ENCODE data around the gene KCNIP1.

Gene KCNIP1

DNA sequence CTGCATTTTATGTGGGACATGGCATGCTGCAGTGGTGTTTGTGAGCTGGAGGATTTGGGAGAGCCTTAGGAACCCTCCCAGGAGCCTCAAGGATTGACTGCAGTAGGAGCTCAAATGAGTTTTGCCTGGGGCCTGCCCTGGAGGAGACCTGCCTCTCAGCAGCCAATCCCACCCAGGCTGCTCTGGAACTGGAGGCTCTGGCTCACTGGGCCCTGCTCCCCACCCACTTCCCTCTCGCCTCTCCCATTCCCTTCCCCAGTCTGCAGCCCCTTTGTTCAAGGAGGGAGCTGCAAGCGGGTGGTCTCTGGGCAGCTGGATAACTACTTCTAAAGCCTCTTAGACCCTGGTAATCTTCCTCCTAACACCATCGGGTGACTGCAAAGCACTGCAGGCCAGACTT is 24.2 kb downstream of the KCNIP1 start:
- H3K27me3 ChIP-seq: peaks cover 0 to 21% of the 10 kb centered on the region in 2 donors
- no peaks in the 10 kb centered on the region for H3K9me3 ChIP-seq
- intact Hi-C loops (cut with DNase I; ENCODE audit: low total_unique reads): no loop called here
- no peak overlapping the region for H3K27ac ChIP-seq
- peaks cover 0 to 6% (median 0%) of the 10 kb centered on the region in 4 donors for H3K4me1 ChIP-seq
- TF ChIP-seq CTCF (IDR thresholded peaks at IDR 0.05): no peak
- H3K4me3 ChIP-seq: no peak overlapping the region
- peak in 1 of 2 donors; percentile 49 for DNase-seq
- H3K36me3 ChIP-seq: no peaks in the 10 kb centered on the region

DNA sequence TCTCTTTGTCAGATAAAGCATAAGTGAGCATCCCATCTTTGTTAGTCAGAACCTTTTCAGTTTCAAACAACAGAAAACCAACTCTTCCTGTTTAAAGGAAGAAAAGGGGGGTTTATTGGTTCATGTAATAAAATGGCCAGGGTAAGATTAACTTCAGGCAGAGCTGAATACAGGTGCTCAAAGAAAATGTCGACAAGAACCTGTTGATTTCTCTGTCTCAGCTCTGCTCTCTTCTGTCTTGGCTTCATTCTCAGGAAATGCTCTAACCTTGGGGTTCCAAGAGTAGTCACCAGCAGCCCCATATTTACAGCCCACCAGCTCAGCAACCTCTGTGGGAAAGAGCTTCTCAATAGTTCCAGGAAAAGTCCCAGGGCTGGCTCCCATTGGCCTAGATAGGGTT is 25.2 kb downstream of the KCNIP1 start:
- H3K9me3 ChIP-seq: no peaks in the 10 kb centered on the region
- H3K36me3 ChIP-seq: no peaks in the 10 kb centered on the region
- intact Hi-C loops (cut with DNase I; ENCODE audit: low total_unique reads): no loop called here
- no peaks in the 10 kb centered on the region for H3K4me1 ChIP-seq
- H3K27me3 ChIP-seq: peaks cover 0 to 19% of the 10 kb centered on the region in 2 donors
- H3K27ac ChIP-seq: no peak overlapping the region
- H3K4me3 ChIP-seq: no peak overlapping the region
- no peak for TF ChIP-seq CTCF (IDR thresholded peaks at IDR 0.05)
- no peak for DNase-seq

- H3K4me3 ChIP-seq: no peak overlapping the region
- no peaks in the 10 kb centered on the region for H3K36me3 ChIP-seq
- peaks cover 0 to 15% of the 10 kb centered on the region in 2 donors for H3K27me3 ChIP-seq
- TF ChIP-seq CTCF (IDR thresholded peaks at IDR 0.05): no peak
- no peaks in the 10 kb centered on the region for H3K4me1 ChIP-seq
- no peaks in the 10 kb centered on the region for H3K9me3 ChIP-seq
- DNase-seq: no peak
- no peak overlapping the region for H3K27ac ChIP-seq
- intact Hi-C loops (cut with DNase I; ENCODE audit: low total_unique reads): no loop called here
These were observed 29.1 kb downstream of the KCNIP1 start for GRCh38 chr5:170532935-170533334.

DNA sequence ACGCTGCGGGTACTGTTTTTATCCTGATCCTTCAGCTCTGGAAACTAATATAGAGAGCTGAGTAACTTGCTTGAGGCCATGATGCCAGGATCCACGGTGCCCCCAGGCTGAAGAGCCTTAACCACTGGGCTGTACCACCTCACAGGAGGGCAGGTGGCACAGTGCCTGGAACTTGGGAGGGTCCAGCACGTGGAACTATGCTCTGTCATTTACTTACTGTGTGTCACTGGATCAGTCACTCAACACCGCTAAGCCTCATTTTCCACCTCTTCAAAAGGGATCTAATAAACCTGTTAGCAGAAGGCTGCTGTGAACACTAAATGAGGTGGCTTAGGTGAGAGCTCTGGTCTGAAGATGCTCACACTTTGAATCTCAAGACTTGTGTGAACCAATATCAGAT is 29.6 kb downstream of the KCNIP1 start:
- intact Hi-C loops (cut with DNase I; ENCODE audit: low total_unique reads): no loop called here

GRCh38 chr5:170534177-170534576 is 30.4 kb downstream of the KCNIP1 start:
- no peak overlapping the region for H3K4me3 ChIP-seq
- no peaks in the 10 kb centered on the region for H3K4me1 ChIP-seq
- no peaks in the 10 kb centered on the region for H3K9me3 ChIP-seq
- no peaks in the 10 kb centered on the region for H3K36me3 ChIP-seq
- peaks cover 0 to 15% of the 10 kb centered on the region in 2 donors for H3K27me3 ChIP-seq
- peak in 1 of 2 donors; percentile 5 for DNase-seq
- no peak overlapping the region for H3K27ac ChIP-seq
- no peak for TF ChIP-seq CTCF (IDR thresholded peaks at IDR 0.05)
- intact Hi-C loops (cut with DNase I; ENCODE audit: low total_unique reads): no loop called here

More for the DNA sequence above, 29.6 kb downstream of the KCNIP1 start:
- H3K4me3 ChIP-seq: no peak overlapping the region
- peak in 1 of 2 donors; percentile 25 for DNase-seq
- H3K4me1 ChIP-seq: no peaks in the 10 kb centered on the region
- no peak overlapping the region for H3K27ac ChIP-seq
- H3K9me3 ChIP-seq: no peaks in the 10 kb centered on the region
- no peaks in the 10 kb centered on the region for H3K36me3 ChIP-seq
- peaks cover 0 to 15% of the 10 kb centered on the region in 2 donors for H3K27me3 ChIP-seq
- no peak for TF ChIP-seq CTCF (IDR thresholded peaks at IDR 0.05)

- no peak for TF ChIP-seq CTCF (IDR thresholded peaks at IDR 0.05)
- no peaks in the 10 kb centered on the region for H3K36me3 ChIP-seq
- peak in 1 of 2 donors; percentile 7 for DNase-seq
- H3K4me1 ChIP-seq: no peaks in the 10 kb centered on the region
- no peak overlapping the region for H3K4me3 ChIP-seq
- intact Hi-C loops (cut with DNase I; ENCODE audit: low total_unique reads): no loop called here
- H3K9me3 ChIP-seq: no peaks in the 10 kb centered on the region
- peaks cover 0 to 15% of the 10 kb centered on the region in 2 donors for H3K27me3 ChIP-seq
- H3K27ac ChIP-seq: no peak overlapping the region
These were observed 31.1 kb downstream of the KCNIP1 start for GRCh38 chr5:170534941-170535340.
